ENCODE results near the gene MVB12B. TPM values are rescaled to one million over a fixed set of nuclear protein-coding genes. Genes with fewer than 3 reads are reported as not detected.

The MVB12B gene
- total RNA-seq, 1 donor from 2014 or later = 47.8 TPM

DNA sequence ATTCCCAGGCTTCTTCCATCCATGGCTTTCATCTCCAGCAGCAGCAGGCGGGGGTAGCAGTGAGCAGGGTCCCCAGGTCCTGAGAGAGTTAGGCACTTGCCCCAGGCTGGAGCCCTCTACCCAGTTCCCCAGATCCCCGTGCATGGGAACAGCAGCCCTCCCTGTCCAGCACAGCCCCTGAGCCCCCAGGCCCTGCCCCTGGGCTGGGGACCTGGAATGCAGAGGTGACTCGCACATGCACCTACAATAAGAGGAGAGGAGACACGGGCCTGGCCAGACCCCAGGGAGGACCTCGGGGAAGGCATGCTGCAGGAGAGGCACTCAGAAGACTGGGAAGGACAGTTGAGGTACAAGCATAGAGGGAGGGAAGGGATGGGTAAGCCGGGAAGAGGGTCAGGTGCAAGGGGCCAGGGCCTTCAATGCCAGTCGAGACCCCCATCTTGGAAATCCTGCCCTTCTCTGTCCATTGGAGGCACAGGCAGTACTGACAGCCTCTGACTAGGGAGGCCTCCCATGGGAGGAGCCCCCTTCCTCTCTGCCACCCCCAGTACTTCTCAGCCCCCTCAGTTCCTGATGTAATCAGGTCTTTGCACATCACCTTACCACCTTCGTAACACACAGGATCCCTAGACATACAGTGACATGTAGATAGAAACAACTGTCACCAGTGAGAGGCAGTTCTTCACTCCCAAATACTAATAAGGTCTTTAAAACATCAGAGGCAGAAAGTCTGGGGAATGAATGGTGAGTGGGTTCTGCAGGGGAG lies 151.8 kb downstream of the MVB12B start:
- no peak overlapping the region for H3K27ac ChIP-seq
- TF ChIP-seq, protein P1, sequence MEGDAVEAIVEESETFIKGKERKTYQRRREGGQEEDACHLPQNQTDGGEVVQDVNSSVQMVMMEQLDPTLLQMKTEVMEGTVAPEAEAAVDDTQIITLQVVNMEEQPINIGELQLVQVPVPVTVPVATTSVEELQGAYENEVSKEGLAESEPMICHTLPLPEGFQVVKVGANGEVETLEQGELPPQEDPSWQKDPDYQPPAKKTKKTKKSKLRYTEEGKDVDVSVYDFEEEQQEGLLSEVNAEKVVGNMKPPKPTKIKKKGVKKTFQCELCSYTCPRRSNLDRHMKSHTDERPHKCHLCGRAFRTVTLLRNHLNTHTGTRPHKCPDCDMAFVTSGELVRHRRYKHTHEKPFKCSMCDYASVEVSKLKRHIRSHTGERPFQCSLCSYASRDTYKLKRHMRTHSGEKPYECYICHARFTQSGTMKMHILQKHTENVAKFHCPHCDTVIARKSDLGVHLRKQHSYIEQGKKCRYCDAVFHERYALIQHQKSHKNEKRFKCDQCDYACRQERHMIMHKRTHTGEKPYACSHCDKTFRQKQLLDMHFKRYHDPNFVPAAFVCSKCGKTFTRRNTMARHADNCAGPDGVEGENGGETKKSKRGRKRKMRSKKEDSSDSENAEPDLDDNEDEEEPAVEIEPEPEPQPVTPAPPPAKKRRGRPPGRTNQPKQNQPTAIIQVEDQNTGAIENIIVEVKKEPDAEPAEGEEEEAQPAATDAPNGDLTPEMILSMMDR (IDR thresholded peaks at IDR 0.05) = no peak
- DNase-seq = peak; percentile 20

DNA sequence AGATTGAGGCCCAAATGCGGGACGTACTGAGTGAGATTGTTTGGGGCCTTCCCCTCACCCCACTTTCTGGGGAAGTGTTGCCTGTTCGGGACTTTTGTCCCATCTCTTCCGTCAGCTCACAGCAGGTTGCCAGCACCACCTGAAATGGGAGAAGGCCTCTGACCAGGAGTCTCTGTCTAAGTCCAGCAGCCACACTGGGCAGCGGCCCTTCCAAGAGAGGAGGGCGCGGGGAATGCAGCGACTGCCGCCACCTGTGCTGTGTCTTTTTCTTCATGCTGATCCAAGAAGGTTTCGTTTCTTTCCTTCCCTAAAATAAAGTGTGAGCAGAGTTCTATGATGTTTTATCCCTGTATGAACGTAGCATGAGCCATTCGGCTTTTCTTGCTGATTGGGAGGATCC lies 152.9 kb downstream of the MVB12B start:
- DNase-seq (peak; percentile 25), ATAC-seq (no peak)
- no peaks in the 10 kb centered on the region for H3K4me1 ChIP-seq
- TF ChIP-seq, protein P1 (IDR thresholded peaks at IDR 0.05) = no peak
- peaks cover 44% of the 10 kb centered on the region for H3K36me3 ChIP-seq
- intact Hi-C loops (cut with DNase I) = no loop called here
- H3K27ac ChIP-seq = no peak overlapping the region
- H3K9me3 ChIP-seq = no peaks in the 10 kb centered on the region
- no peaks in the 10 kb centered on the region for H3K27me3 ChIP-seq (ENCODE audit: low read depth)
- no peak overlapping the region for H3K4me3 ChIP-seq

More for the DNA sequence above, 151.8 kb downstream of the MVB12B start:
- Histone ChIP-seq H3K4me1 (no peaks in the 10 kb centered on the region), H3K4me3 (no peak overlapping the region), H3K27me3 (ENCODE audit: low read depth) (no peaks in the 10 kb centered on the region), H3K9me3 (no peaks in the 10 kb centered on the region), H3K36me3 (peaks cover 36% of the 10 kb centered on the region)
- ATAC-seq = no peak
- intact Hi-C loops (cut with DNase I) = no loop called here

DNA sequence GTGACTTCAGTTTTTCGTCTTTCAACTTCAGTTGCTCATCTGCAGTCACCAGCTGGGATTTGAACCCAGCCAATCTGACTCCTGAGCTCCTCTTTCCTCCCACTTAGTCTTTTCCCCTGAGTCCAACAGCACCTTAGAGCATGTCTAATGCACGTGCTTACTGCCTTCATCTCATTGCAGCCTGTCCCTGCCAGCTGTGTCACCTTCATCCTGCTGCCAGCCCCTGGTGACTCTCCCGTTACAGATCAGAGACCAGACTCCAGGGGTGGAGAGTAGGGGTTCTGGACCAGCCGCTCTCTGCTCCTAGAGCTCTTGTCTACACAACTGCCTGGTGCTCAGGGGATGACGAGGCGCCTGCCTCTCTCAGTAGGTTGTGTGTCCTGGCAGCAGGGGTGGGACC lies 154.2 kb downstream of the MVB12B start:
- H3K36me3 ChIP-seq = peaks cover 44% of the 10 kb centered on the region
- H3K4me3 ChIP-seq = no peak overlapping the region
- no peaks in the 10 kb centered on the region for H3K27me3 ChIP-seq (ENCODE audit: low read depth)
- ATAC-seq = no peak
- no peak overlapping the region for H3K27ac ChIP-seq
- no peak for DNase-seq
- H3K9me3 ChIP-seq = no peaks in the 10 kb centered on the region
- intact Hi-C loops (cut with DNase I) = no loop called here
- TF ChIP-seq, protein P1 (IDR thresholded peaks at IDR 0.05) = no peak
- no peaks in the 10 kb centered on the region for H3K4me1 ChIP-seq

DNA sequence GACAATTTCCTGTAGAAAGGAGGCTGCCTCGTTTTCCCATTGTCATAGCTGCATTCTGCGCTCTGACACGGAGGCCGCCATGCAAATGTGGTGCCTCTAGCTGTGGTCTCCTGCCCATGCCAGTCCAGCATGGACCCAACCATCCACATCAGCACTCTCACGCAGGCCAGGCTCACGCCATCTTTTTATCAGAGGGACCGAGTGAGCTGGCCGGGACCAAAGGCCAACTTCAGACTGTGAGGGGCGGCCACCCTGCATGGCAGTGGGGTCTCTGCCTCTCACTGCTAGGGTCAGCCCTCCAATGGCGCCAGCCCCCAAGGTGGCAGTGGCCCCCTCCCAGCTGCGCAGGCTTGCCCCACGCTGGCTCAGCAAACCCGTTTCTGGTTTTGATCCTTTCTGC lies 155.2 kb downstream of the MVB12B start:
- Histone ChIP-seq H3K27ac (no peak overlapping the region), H3K9me3 (no peaks in the 10 kb centered on the region), H3K4me1 (no peaks in the 10 kb centered on the region), H3K4me3 (no peak overlapping the region), H3K36me3 (peaks cover 50% of the 10 kb centered on the region), H3K27me3 (ENCODE audit: low read depth) (no peaks in the 10 kb centered on the region)
- TF ChIP-seq, protein P1 (IDR thresholded peaks at IDR 0.05) = no peak
- ATAC-seq (no peak), DNase-seq (peak; percentile 28)
- intact Hi-C loops (cut with DNase I) = no loop called here

DNA sequence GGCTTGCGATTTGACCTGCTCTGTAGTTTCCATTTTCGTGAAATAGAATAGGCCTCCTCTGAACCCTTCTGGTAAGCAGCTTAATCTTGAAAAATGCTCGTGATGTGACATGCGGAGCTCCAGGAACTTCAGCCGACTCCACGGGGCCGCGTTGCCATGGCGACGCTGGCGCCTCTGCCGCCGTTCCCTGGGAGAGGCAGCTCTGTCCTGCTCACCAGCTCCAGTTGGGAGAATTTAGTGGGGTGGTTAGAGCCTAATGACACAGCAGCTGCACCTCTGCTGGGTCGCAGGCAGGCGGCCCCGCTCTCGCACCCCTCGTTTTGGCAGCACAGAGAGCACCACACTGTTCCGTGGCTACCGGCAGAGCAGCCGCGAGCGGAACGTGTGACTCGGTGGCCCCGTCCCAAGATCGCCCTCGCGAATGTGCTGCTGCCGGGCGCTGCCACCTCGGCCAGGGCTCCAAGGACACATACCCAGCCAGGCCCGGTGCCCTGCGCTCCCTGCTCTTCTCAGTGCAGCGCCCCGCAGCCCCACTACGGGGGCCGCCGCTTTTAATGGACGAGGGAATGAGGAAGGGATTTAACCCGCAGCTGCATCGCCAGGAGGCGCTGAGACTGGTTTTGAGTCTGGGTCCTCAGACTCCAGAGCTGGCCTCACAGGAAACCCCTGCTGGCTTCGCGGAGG lies 155.9 kb downstream of the MVB12B start:
- Histone ChIP-seq H3K27me3 (ENCODE audit: low read depth) (no peaks in the 10 kb centered on the region), H3K4me3 (no peak overlapping the region), H3K4me1 (no peaks in the 10 kb centered on the region), H3K36me3 (peaks cover 50% of the 10 kb centered on the region), H3K27ac (no peak overlapping the region), H3K9me3 (no peaks in the 10 kb centered on the region)
- TF ChIP-seq, protein P1 (IDR thresholded peaks at IDR 0.05) = no peak
- ATAC-seq (no peak), DNase-seq (peak; percentile 38)
- intact Hi-C loops (cut with DNase I) = no loop called here
